ENCODE results near the gene OPA1.

DNA sequence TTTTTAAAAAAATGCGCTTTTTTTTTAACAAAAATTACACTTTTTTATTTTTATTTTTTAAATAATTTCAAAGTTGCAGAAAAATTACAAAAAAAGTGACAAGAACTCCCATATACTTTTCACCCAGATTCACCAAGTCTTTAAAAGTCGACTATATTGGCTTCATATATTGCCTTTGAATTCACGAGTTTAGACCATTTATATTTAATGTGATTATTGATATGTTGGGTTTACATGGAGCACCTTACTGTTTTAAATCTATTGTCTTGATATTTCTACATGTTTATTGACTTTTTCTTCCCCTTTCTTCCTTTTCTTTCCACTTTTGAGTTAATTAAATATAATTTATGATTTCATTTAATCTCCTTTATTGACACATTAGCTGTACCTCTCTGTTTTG, 127.2 kb downstream of the OPA1 start:
- TF ChIP-seq, protein P1, sequence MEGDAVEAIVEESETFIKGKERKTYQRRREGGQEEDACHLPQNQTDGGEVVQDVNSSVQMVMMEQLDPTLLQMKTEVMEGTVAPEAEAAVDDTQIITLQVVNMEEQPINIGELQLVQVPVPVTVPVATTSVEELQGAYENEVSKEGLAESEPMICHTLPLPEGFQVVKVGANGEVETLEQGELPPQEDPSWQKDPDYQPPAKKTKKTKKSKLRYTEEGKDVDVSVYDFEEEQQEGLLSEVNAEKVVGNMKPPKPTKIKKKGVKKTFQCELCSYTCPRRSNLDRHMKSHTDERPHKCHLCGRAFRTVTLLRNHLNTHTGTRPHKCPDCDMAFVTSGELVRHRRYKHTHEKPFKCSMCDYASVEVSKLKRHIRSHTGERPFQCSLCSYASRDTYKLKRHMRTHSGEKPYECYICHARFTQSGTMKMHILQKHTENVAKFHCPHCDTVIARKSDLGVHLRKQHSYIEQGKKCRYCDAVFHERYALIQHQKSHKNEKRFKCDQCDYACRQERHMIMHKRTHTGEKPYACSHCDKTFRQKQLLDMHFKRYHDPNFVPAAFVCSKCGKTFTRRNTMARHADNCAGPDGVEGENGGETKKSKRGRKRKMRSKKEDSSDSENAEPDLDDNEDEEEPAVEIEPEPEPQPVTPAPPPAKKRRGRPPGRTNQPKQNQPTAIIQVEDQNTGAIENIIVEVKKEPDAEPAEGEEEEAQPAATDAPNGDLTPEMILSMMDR (optimal IDR thresholded peaks at IDR 0.05 in 1 of 3, IDR thresholded peaks at IDR 0.05 in 1 of 3, conservative IDR thresholded peaks at IDR 0.05 in 1 of 3; ENCODE audit: extremely low read depth in 1 of 3, insufficient read depth in 2 of 3, low read length in 3 of 3), result no peak
- no peak for TF ChIP-seq EZH2 (IDR thresholded peaks at IDR 0.05; ENCODE audit: low read length)
